Fibroblast of villous mesenchyme (primary cell): Measurements from ENCODE around the gene ZNF81. TPM values are rescaled to one million over a fixed set of nuclear protein-coding genes. Genes with fewer than 3 reads are reported as not detected.
"Not testable (repeated sequence)": the region's sequence is repeated elsewhere in the genome, so short reads cannot be mapped to it uniquely, and the experiment has no call there.

ENCODE experiments used
- DNase-seq: peaks from one replicate; pipeline ENCODE4 v3.0.0-alpha.2; 2010; ENCODE audit warnings: low read depth
- H3K4me3 ChIP-seq: 2 replicates; pipeline ENCODE4 v1.5.1; 2011; ENCODE audit warnings: low read depth, mild to moderate bottlenecking, low read length
- CTCF ChIP-seq: IDR thresholded peaks from 2 replicates; pipeline ENCODE4 v1.5.1; 2012; ENCODE audit warnings: low read depth, mild to moderate bottlenecking, low read length; ENCODE audit not compliant: insufficient read depth
- total RNA-seq: library from RNA; depleted of rRNA; stranded (reverse); fragments of >200 nt; gene quantifications from 2 replicates; pipeline ENCODE4 v1.2.3, GENCODE V29; 2012

ZNF81 gene
- total RNA-seq, 1 donor = 9.1 TPM

GRCh38 chrX:47933946-47934345 lies 97.2 kb downstream of the ZNF81 start:
- no peak overlapping the region for H3K4me3 ChIP-seq
- no peak for TF ChIP-seq CTCF
- no peak for DNase-seq

GRCh38 chrX:47936224-47936939 lies 99.7 kb downstream of the ZNF81 start:
- no peak for TF ChIP-seq CTCF
- no peak for DNase-seq
- H3K4me3 ChIP-seq = peak overlapping the region; percentile 35

GRCh38 chrX:47936940-47937317 lies 100.2 kb downstream of the ZNF81 start:
- DNase-seq = no peak
- TF ChIP-seq CTCF = no peak
- H3K4me3 ChIP-seq = no peak overlapping the region

- DNase-seq = no peak
- TF ChIP-seq CTCF = no peak
- H3K4me3 ChIP-seq = no peak overlapping the region
Observed at GRCh38 chrX:47940448-47940847, 103.7 kb downstream of the ZNF81 start.

- no peak for TF ChIP-seq CTCF
- H3K4me3 ChIP-seq = no peak overlapping the region
- DNase-seq = no peak
Observed at GRCh38 chrX:47941423-47941822, 104.7 kb downstream of the ZNF81 start.

- not testable (repeated sequence) for DNase-seq
Observed at GRCh38 chrX:47955295-47955694, 118.6 kb downstream of the ZNF81 start.

GRCh38 chrX:47956016-47956415 lies 119.3 kb downstream of the ZNF81 start:
- no peak for DNase-seq
- no peak for TF ChIP-seq CTCF
- no peak overlapping the region for H3K4me3 ChIP-seq

More at GRCh38 chrX:47955295-47955694, 118.6 kb downstream of the ZNF81 start:
- not testable (repeated sequence) for H3K4me3 ChIP-seq

- DNase-seq, H3K4me3 ChIP-seq: not testable (repeated sequence)
Observed at GRCh38 chrX:47958206-47958605, 121.5 kb downstream of the ZNF81 start.
